T-helper 17 cell (primary cell): ENCODE data around the gene PLEKHM3. TPM values are rescaled to one million over a fixed set of nuclear protein-coding genes. Genes with fewer than 3 reads are reported as not detected.
A peak's percentile ranks its signal among the peaks of the same experiment; 100 is the strongest.

Source experiments
- ATAC-seq: fragments of 150-1000 bp; cut with Tn5 transposase; 2 replicates; pipeline ENCODE4 v1.10.0; 2021; ENCODE audit warnings: mild to moderate bottlenecking, moderate library complexity
- DNase-seq, 3 donors: peaks; one replicate each; pipeline versions ENCODE4 v3.0.0 to v3.0.0-alpha.2; 2020 to 2021
- H3K9me3 ChIP-seq: one replicate; pipeline ENCODE4 v1.7.0; 2013; ENCODE audit warnings: low read length, mild to moderate bottlenecking; ENCODE audit not compliant: control insufficient read depth, poor library complexity, severe bottlenecking
- H3K27ac Mint-ChIP-seq: one replicate; pipeline ENCODE4 v1.8.0; 2022; ENCODE audit warnings: mild to moderate bottlenecking, moderate library complexity, mixed read lengths
- H3K27me3 Mint-ChIP-seq: one replicate; pipeline ENCODE4 v1.8.0; 2022; ENCODE audit warnings: mixed read lengths
- H3K36me3 Mint-ChIP-seq: one replicate; pipeline ENCODE4 v1.8.0; 2022; ENCODE audit warnings: low read depth, mixed read lengths
- H3K4me1 Mint-ChIP-seq: one replicate; pipeline ENCODE4 v1.8.0; 2022; ENCODE audit warnings: mild to moderate bottlenecking, mixed read lengths
- H3K4me3 Mint-ChIP-seq: one replicate; pipeline ENCODE4 v1.8.0; 2022; ENCODE audit warnings: mild to moderate bottlenecking, moderate library complexity, mixed read lengths
- total RNA-seq, 4 donors: library from RNA in 2 of 4; stranded (reverse) in 2 of 4; gene quantifications; one replicate each; pipeline ENCODE4 v1.2.3 and lab custom pipeline; 2022 to 2026

The PLEKHM3 gene
- total RNA-seq, 2 donors from 2014 or later: 14.3 to 14.4 TPM

DNA sequence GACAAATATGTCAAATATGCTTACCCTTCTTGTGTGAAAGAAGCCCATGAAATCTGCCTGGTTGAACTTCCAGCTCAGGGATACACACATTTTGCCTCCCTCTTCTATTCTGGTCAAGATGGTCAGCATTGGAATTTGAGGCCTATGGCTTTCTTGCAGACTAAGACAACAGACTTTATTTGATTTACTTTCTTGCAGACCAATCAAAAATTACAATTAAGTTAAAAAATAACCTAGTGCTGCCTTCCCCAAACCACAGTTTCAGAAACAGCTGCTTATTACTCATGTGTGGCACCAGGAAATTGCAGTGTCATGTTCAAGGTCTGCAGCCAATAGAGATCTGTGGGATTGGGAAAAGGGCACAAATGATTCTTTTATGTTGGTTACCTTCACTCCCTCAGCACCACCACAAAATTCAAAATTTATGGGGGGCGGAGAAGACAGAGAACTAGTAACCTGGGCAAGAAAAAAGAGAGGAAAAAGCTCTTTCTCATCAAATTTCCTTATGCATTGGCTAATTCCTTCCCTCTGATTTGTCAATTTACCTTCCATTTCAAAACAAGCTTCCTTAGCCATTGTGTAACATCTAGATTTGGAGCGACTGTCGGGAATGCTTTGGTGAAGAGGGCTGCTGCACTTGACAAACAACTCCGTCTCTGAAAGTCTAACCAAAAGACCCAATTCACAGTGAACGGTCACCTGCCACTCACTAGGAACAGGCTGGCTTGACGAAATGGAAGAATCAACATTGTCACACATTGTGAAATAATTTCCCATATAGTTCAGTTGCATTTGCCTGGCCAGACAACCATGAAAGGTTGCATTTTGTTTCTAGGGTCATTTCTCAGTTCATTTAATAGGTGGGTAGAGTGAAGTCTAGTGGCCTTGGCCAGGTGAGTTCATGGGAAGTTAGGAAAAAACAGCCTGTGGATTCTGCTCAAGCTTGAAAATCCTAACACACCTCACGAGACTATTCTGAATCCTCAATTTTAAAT lies 155.2 kb downstream of the PLEKHM3 start:
- H3K4me1 Mint-ChIP-seq: peaks cover 3% of the 10 kb centered on the region
- H3K4me3 Mint-ChIP-seq: no peak overlapping the region
- H3K27me3 Mint-ChIP-seq: no peaks in the 10 kb centered on the region
- DNase-seq: no peak
- peaks cover 5% of the 10 kb centered on the region for H3K36me3 Mint-ChIP-seq
- H3K9me3 ChIP-seq: no peaks in the 10 kb centered on the region
- ATAC-seq: no peak
- H3K27ac Mint-ChIP-seq: no peak overlapping the region

GRCh38 chr2:207868855-207869596 lies 156.3 kb downstream of the PLEKHM3 start:
- H3K27ac Mint-ChIP-seq: no peak overlapping the region
- H3K4me3 Mint-ChIP-seq: no peak overlapping the region
- ATAC-seq (no peak), DNase-seq (no peak)
- peaks cover 3% of the 10 kb centered on the region for H3K4me1 Mint-ChIP-seq
- H3K9me3 ChIP-seq: no peaks in the 10 kb centered on the region
- no peaks in the 10 kb centered on the region for H3K27me3 Mint-ChIP-seq
- peaks cover 5% of the 10 kb centered on the region for H3K36me3 Mint-ChIP-seq

GRCh38 chr2:207867905-207868304 lies 157.4 kb downstream of the PLEKHM3 start:
- H3K27ac Mint-ChIP-seq: no peak overlapping the region
- DNase-seq (no peak), ATAC-seq (no peak)
- H3K9me3 ChIP-seq: no peaks in the 10 kb centered on the region
- peaks cover 3% of the 10 kb centered on the region for H3K36me3 Mint-ChIP-seq
- no peak overlapping the region for H3K4me3 Mint-ChIP-seq
- H3K4me1 Mint-ChIP-seq: peaks cover 3% of the 10 kb centered on the region
- H3K27me3 Mint-ChIP-seq: no peaks in the 10 kb centered on the region

DNA sequence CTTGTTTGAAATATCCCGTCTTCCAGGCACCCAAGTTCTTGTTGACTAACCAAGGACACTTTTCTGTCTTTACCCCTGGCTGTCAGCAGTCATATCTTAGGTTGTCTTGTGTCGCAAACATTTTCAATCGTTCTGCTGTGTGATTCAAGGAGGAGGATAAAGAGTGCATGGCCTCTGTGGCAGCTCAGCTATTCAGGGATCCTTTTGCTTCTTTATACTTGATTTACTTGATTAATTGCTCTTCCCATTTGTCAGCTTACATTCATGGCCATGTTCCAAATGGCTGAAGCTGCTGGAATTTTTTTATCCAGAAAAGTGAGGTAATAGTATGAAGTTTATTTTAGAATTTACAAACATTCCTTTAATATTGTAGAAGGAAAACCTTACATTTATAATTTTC lies 158.3 kb downstream of the PLEKHM3 start:
- peaks cover 3% of the 10 kb centered on the region for H3K4me1 Mint-ChIP-seq
- no peak for ATAC-seq
- H3K36me3 Mint-ChIP-seq: no peaks in the 10 kb centered on the region
- no peaks in the 10 kb centered on the region for H3K9me3 ChIP-seq
- no peak overlapping the region for H3K4me3 Mint-ChIP-seq
- no peak overlapping the region for H3K27ac Mint-ChIP-seq
- H3K27me3 Mint-ChIP-seq: no peaks in the 10 kb centered on the region
- DNase-seq: no peak

DNA sequence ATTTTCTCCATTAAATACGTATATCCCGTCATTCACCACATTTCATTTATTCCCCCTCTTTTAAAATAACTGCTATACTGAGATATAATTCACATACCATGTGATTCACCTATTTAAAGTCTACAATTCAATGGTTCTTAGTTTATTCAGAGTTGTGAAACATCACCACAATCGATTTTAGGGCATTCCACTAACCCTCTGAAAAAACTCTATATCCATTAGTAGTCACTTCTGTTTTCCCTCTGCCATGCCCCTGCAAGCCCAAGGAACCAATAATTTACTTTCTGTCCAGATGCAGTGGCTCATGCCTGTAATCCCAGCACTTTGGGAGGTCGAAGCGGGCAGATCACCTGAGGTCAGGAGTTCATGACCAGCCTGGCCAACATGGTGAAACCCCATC lies 160.1 kb downstream of the PLEKHM3 start:
- Mint-ChIP-seq H3K27me3 (no peaks in the 10 kb centered on the region), H3K27ac (peak overlapping the region; percentile 19), H3K36me3 (no peaks in the 10 kb centered on the region), H3K4me3 (no peak overlapping the region), H3K4me1 (peaks cover 3% of the 10 kb centered on the region)
- no peak for DNase-seq
- no peaks in the 10 kb centered on the region for H3K9me3 ChIP-seq
- no peak for ATAC-seq

DNA sequence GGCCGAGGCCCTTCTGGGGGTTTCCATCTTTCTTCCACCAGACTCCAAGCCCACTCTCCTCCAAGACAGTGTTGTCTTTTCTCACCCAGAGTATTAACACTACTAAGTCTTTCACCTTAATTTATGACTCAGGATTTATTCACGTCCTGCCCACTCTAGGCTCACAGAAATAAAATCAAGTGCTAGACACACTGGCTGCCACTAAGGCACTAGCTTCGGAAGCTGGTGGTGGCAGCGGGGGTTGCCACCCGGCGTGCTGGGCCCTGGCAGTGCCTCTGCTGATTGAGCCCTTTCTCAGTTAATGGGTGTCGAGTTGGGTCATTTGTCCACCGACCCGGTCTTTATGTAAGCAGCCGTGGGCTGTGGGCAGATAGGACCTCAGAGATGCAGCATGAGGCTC lies 162.0 kb downstream of the PLEKHM3 start:
- no peak overlapping the region for H3K27ac Mint-ChIP-seq
- no peak for DNase-seq
- H3K27me3 Mint-ChIP-seq: no peaks in the 10 kb centered on the region
- H3K4me3 Mint-ChIP-seq: no peak overlapping the region
- no peaks in the 10 kb centered on the region for H3K9me3 ChIP-seq
- ATAC-seq: no peak
- peaks cover 3% of the 10 kb centered on the region for H3K4me1 Mint-ChIP-seq
- peaks cover 4% of the 10 kb centered on the region for H3K36me3 Mint-ChIP-seq

DNA sequence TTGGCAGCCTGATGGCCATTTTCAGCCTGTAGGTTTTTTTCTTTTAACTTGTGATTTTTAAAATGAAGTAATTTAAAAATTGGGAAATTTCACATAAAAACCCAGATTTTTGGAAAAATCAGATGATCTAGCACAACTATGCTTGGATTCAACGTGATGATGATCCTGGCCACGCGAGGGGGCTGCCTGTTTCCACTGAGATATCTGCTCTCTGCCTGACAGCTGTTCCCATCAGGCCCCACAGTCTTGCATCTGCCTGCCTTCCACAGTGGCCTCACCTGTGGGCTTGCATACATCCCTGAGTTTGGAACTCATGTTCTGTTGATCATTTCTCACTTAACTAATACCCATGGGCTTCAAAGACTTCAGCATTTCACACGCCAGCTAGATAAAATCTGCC lies 163.5 kb downstream of the PLEKHM3 start:
- no peaks in the 10 kb centered on the region for H3K9me3 ChIP-seq
- Mint-ChIP-seq H3K36me3 (peaks cover 7% of the 10 kb centered on the region), H3K4me1 (peaks cover 3% of the 10 kb centered on the region), H3K27ac (no peak overlapping the region), H3K27me3 (no peaks in the 10 kb centered on the region), H3K4me3 (no peak overlapping the region)
- DNase-seq: no peak
- no peak for ATAC-seq

DNA sequence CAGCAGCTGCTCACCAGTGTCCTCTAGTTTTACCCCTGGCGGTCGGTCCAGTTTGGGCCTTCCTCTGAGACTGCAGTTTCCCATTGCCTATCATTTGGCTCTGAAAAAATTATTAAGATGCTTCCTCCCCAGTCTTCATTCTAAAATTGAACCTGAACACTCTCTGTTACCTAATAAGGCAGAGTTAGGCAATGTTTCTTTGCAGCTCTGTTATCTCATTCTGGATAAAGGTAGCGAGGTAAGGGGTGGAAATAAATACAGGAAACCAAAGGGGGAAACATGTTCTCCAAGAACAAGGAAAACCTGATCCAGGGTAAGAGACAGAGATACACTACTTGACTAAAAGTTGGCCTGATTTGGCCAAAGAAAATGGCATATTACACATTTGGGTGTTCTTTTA lies 164.6 kb downstream of the PLEKHM3 start:
- no peaks in the 10 kb centered on the region for H3K9me3 ChIP-seq
- H3K4me3 Mint-ChIP-seq: no peak overlapping the region
- peaks cover 7% of the 10 kb centered on the region for H3K36me3 Mint-ChIP-seq
- no peak overlapping the region for H3K27ac Mint-ChIP-seq
- no peak for DNase-seq
- no peaks in the 10 kb centered on the region for H3K27me3 Mint-ChIP-seq
- ATAC-seq: no peak
- no peaks in the 10 kb centered on the region for H3K4me1 Mint-ChIP-seq

GRCh38 chr2:207855591-207855990 lies 169.7 kb downstream of the PLEKHM3 start:
- no peak overlapping the region for H3K4me3 Mint-ChIP-seq
- no peaks in the 10 kb centered on the region for H3K9me3 ChIP-seq
- no peak overlapping the region for H3K27ac Mint-ChIP-seq
- ATAC-seq (no peak), DNase-seq (no peak)
- H3K27me3 Mint-ChIP-seq: no peaks in the 10 kb centered on the region
- H3K4me1 Mint-ChIP-seq: no peaks in the 10 kb centered on the region
- H3K36me3 Mint-ChIP-seq: peaks cover 7% of the 10 kb centered on the region

DNA sequence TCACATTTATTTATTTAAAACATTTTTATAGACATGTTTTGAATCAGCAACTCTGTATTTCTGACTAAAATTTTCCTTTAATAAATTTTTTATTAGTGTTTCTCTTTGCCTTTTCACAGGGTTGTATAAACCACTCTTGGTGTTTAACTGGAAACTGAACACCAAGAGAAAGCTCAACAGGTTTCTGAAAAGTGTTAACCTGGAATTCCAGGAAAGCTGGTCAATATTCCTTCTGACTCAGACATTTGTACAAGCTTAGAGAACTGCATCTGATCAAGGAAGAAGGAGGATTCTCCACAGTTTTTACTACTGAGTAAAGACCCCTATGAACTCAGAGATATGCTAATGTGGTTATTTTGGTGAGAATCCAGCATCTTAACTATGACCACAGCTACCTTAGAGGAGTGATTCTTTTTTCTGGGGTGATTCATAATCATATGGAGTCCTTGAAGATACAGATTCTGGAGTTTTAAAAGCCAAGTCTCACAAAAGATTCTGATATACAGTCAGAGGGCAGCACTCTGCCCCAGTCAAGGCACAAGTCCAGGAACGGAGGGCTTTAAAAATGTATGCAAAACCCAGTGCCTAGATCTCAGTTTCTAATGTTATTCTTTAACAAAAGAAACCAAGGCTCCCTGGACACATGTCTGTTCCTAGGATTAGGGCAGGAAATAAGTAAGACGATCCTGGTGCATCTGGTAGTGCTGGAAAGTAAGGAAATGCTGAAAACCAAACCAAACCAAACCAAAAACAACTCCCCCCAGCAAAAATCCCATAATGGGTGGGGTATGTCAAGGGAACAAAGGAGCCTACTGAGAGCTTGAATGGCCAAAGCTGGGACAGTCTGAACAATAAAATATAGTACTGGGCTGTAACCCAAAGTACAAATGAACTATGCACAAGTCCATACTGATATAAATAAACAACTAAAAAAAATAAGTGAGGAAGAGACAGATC lies 170.6 kb downstream of the PLEKHM3 start:
- Mint-ChIP-seq H3K27me3 (no peaks in the 10 kb centered on the region), H3K4me1 (no peaks in the 10 kb centered on the region), H3K27ac (no peak overlapping the region), H3K36me3 (peaks cover 5% of the 10 kb centered on the region), H3K4me3 (no peak overlapping the region)
- DNase-seq (no peak), ATAC-seq (no peak)
- H3K9me3 ChIP-seq: no peaks in the 10 kb centered on the region

- no peaks in the 10 kb centered on the region for H3K9me3 ChIP-seq
- Mint-ChIP-seq H3K27me3 (no peaks in the 10 kb centered on the region), H3K4me1 (no peaks in the 10 kb centered on the region), H3K4me3 (no peak overlapping the region), H3K36me3 (peaks cover 2% of the 10 kb centered on the region), H3K27ac (no peak overlapping the region)
- ATAC-seq (no peak), DNase-seq (no peak)
These were observed 172.5 kb downstream of the PLEKHM3 start for GRCh38 chr2:207852791-207853190.

GRCh38 chr2:207849443-207849842 lies 175.9 kb downstream of the PLEKHM3 start:
- Mint-ChIP-seq H3K27me3 (no peaks in the 10 kb centered on the region), H3K4me3 (no peak overlapping the region), H3K27ac (no peak overlapping the region), H3K36me3 (no peaks in the 10 kb centered on the region), H3K4me1 (no peaks in the 10 kb centered on the region)
- DNase-seq (no peak), ATAC-seq (no peak)
- no peaks in the 10 kb centered on the region for H3K9me3 ChIP-seq

DNA sequence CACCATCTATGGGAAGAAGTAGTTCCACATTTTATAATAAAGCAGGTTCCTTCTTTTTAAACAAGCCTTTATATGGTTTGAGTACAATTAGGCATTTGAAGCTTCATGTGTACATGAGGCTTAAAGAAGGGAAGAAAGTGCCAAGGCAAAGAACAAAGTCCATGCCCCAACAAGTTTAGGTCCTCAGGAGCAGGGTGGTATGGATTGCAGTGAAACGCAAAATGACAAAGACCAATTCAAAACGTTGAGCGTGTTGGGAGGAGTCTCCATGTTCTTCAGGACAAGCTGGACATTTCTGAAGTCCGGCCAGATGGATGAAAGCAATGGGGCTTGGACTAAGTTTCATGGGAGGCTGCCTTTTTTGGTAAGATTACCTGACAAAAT lies 176.8 kb downstream of the PLEKHM3 start:
- ATAC-seq: no peak
- Mint-ChIP-seq H3K4me1 (no peaks in the 10 kb centered on the region), H3K36me3 (no peaks in the 10 kb centered on the region), H3K27me3 (no peaks in the 10 kb centered on the region), H3K27ac (no peak overlapping the region), H3K4me3 (no peak overlapping the region)
- H3K9me3 ChIP-seq: no peaks in the 10 kb centered on the region
- no peak for DNase-seq
